ENCODE results near the gene ABCC11.
"Not testable (repeated sequence)": the region's sequence is repeated elsewhere in the genome, so short reads cannot be mapped to it uniquely, and the experiment has no call there.

Gene ABCC11

DNA sequence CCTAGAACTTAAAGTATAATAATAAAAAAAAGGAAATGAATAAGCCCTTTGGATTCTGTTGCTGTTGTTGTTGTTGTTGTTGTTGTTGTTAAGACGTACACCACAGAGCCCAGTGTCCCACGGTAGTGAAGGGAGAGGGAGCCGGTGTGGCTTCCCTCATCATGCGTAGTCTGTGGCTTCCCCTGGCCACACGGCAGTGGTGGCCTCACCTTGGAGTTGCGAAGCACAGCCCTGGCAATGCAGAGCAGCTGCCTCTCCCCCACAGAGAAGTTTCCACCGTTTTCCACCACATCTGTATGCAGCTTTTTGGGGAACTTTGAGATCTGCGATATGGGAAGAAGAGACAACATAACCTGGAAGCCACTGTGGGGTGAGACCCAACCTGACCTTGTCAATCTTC is 77.4 kb downstream of the ABCC11 start:
- Histone ChIP-seq H3K4me3 (ENCODE audit: low read length) (no peak overlapping the region), H3K4me1 (ENCODE audit: insufficient read depth, low read length) (no peaks in the 10 kb centered on the region), H3K27ac (ENCODE audit: low read length) (no peak overlapping the region), H3K9me3 (ENCODE audit: insufficient read depth, low read depth, low read length) (no peaks in the 10 kb centered on the region), H3K27me3 (ENCODE audit: insufficient read depth, low read length) (no peaks in the 10 kb centered on the region), H3K9ac (ENCODE audit: low read depth, low read length) (no peak overlapping the region), H3K36me3 (ENCODE audit: insufficient read depth, low read depth, low read length) (no peaks in the 10 kb centered on the region)

DNA sequence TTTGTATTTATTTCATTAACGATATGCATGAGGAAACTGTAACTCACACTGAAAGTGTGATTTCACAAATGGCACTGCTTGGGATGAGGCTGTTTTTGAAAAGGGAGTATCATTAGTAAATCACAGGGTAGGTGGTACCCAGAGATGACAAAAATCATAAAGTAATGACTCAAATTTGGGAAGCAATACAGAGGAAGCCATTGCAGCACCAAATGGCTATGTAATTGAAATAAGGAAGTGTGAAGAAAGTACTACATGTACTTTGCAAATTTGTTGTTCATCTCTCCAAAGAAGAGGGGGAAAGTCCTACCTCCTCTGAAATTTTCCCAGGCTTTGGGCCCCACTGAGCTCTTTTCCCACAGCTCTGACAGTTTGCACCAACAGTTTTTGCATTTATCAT is 79.3 kb downstream of the ABCC11 start:
- Histone ChIP-seq H3K9ac (ENCODE audit: low read depth, low read length) (no peak overlapping the region), H3K4me1 (ENCODE audit: insufficient read depth, low read length) (no peaks in the 10 kb centered on the region), H3K27me3 (ENCODE audit: insufficient read depth, low read length) (no peaks in the 10 kb centered on the region), H3K36me3 (ENCODE audit: insufficient read depth, low read depth, low read length) (no peaks in the 10 kb centered on the region), H3K4me3 (ENCODE audit: low read length) (no peak overlapping the region), H3K9me3 (ENCODE audit: insufficient read depth, low read depth, low read length) (no peaks in the 10 kb centered on the region), H3K27ac (ENCODE audit: low read length) (no peak overlapping the region)

DNA sequence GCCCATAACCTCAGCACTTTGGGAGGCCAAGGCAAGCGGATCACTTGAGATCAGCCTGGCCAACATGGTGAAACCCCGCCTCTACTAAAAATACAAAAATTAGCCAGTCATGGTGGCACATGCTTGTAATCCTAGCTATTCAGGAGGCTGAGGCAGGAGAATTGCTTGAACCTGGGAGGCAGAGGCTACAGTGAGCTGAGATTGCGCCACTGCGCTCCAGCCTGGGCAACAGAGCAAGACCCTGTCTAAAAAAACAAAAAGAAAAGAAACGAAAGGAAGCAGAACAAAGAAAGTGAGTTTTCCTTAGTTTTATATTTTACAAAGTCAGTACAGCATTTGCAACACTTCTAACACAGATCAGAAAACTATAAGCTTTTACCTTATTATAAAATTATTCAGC is 80.7 kb downstream of the ABCC11 start:
- H3K27ac ChIP-seq (ENCODE audit: low read length); H3K9ac ChIP-seq (ENCODE audit: low read depth, low read length); H3K36me3 ChIP-seq (ENCODE audit: insufficient read depth, low read depth, low read length); H3K4me1 ChIP-seq (ENCODE audit: insufficient read depth, low read length); H3K9me3 ChIP-seq (ENCODE audit: insufficient read depth, low read depth, low read length); H3K4me3 ChIP-seq (ENCODE audit: low read length); H3K27me3 ChIP-seq (ENCODE audit: insufficient read depth, low read length): not testable (repeated sequence)

DNA sequence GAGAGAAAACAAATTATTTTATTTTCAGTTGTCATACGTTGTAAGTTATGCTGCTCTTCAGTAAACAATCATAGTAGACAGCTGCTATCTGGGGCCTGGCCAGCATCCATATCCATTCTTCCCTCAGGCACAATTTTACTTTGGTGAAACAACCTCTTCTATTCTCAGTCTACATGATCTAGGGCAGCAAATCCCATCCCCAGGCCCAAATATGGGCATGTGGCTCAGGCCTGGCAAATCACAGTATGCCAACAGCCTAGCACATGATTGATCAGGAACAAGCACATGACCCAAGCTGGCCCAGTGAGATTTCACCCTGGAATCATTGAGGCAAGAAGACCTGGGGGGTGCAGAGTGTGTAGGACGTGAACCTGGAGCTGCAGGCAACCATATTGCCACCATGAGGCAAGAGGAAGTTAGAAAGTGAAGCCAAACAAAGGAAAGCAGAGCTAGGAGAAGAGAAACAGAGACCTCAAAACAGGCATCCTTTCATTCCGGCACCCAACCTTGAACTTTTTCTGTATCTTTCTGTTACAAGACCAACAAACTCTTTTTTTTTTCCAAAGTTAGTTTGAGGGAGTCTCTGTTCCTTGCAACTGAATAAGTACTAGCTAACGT is 81.3 kb downstream of the ABCC11 start:
- Histone ChIP-seq H3K27ac (ENCODE audit: low read length) (no peak overlapping the region), H3K36me3 (ENCODE audit: insufficient read depth, low read depth, low read length) (no peaks in the 10 kb centered on the region), H3K27me3 (ENCODE audit: insufficient read depth, low read length) (no peaks in the 10 kb centered on the region), H3K4me1 (ENCODE audit: insufficient read depth, low read length) (no peaks in the 10 kb centered on the region), H3K4me3 (ENCODE audit: low read length) (no peak overlapping the region), H3K9ac (ENCODE audit: low read depth, low read length) (no peak overlapping the region), H3K9me3 (ENCODE audit: insufficient read depth, low read depth, low read length) (no peaks in the 10 kb centered on the region)

DNA sequence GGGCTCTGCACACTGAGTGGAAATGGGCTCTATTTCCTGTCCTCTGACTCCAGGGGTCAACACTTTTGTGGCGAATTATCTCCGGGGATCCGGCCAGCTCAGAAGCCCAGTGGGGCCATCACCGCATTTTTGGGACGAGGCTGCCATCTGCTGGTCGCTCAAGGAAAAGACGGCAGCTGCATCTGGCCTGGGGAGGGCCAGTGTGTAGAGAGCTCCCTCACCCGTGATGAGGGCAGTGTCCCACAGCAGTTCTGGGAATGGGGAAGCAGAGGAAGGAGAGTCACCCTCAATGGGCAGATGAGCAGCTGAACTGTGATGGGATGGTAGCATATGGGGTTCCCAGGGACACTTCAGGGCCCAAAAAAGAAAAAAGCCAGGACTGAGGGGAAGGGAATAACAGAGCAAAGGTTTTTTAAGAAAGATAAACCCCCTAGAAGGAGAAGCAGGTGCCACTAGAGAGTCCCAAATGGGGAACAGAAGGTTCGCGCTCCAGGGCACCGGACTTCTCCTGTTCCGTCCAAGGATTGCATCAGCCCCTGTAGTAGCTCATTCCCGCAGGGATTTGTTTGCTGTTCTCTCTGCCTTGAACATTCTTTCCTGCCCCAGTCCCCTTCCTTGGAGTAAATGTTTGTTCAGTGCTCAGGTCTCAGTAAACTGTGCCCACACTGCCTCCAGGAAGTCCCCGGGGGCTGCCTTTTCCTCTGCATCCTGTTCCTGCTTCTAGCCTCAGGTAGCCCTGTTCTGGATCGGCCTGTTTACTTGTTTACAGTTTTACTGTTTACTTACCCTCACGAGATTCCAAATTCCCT is 82.2 kb downstream of the ABCC11 start:
- no peaks in the 10 kb centered on the region for H3K9me3 ChIP-seq (ENCODE audit: insufficient read depth, low read depth, low read length)
- H3K27ac ChIP-seq (ENCODE audit: low read length) = no peak overlapping the region
- no peak overlapping the region for H3K4me3 ChIP-seq (ENCODE audit: low read length)
- no peaks in the 10 kb centered on the region for H3K4me1 ChIP-seq (ENCODE audit: insufficient read depth, low read length)
- peak overlapping the region; percentile 23; the same call in 1 of the 2 replicates for H3K9ac ChIP-seq (ENCODE audit: low read depth, low read length)
- no peaks in the 10 kb centered on the region for H3K27me3 ChIP-seq (ENCODE audit: insufficient read depth, low read length)
- H3K36me3 ChIP-seq (ENCODE audit: insufficient read depth, low read depth, low read length) = no peaks in the 10 kb centered on the region

DNA sequence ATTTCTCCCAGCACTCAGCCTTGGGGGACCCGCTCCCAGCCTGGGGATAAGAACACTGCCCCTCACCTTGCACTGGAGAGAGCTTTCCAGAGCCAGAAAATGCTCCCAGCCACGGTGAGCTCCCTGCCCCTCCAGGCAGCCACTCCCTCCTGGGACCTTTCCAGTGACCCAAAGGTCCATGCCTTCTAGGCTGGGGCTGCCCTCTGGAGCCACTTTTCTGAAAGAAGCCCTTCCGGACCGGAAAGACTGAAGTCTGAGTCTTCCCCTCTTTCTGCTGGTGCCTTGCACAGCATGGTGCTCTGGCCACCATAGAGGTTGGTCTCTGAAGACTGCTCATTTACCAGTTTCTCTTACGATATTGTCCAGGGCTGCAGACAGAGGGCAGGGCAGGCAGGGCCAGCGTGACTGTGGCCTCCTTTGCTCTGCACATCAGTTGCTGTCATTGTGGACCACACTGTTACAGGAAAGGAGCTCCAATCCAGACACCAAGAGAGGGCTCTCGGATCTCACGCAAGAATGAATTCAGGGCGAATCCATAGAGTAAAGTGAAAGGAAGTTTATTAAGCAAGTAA is 84.4 kb downstream of the ABCC11 start:
- H3K36me3 ChIP-seq (ENCODE audit: insufficient read depth, low read depth, low read length) = no peaks in the 10 kb centered on the region
- no peaks in the 10 kb centered on the region for H3K9me3 ChIP-seq (ENCODE audit: insufficient read depth, low read depth, low read length)
- H3K4me1 ChIP-seq (ENCODE audit: insufficient read depth, low read length) = no peaks in the 10 kb centered on the region
- H3K9ac ChIP-seq (ENCODE audit: low read depth, low read length) = no peak overlapping the region
- H3K27me3 ChIP-seq (ENCODE audit: insufficient read depth, low read length) = no peaks in the 10 kb centered on the region
- H3K27ac ChIP-seq (ENCODE audit: low read length) = no peak overlapping the region
- H3K4me3 ChIP-seq (ENCODE audit: low read length) = no peak overlapping the region

DNA sequence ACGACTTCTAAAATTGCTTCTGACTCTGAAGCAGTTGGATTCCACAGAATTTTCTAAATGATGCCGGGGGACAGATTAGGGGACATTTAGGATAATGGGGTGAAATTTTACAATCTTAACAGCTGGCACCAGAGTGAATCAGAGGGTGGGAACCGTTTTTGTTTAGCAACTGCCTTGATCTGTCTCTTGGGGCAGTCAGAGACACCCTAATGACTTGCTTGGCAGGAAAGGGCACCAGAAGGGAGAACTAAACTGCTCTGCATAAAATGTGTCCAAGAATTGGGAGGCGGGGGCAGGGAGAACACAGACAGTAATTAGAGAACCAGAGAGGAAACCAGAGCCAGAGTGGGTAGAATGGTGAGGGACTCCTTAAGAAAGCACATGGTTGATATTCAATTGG is 85.4 kb downstream of the ABCC11 start:
- Histone ChIP-seq H3K9me3 (ENCODE audit: insufficient read depth, low read depth, low read length) (no peaks in the 10 kb centered on the region), H3K9ac (ENCODE audit: low read depth, low read length) (no peak overlapping the region), H3K27ac (ENCODE audit: low read length) (no peak overlapping the region), H3K27me3 (ENCODE audit: insufficient read depth, low read length) (no peaks in the 10 kb centered on the region), H3K4me1 (ENCODE audit: insufficient read depth, low read length) (no peaks in the 10 kb centered on the region), H3K36me3 (ENCODE audit: insufficient read depth, low read depth, low read length) (no peaks in the 10 kb centered on the region), H3K4me3 (ENCODE audit: low read length) (no peak overlapping the region)

DNA sequence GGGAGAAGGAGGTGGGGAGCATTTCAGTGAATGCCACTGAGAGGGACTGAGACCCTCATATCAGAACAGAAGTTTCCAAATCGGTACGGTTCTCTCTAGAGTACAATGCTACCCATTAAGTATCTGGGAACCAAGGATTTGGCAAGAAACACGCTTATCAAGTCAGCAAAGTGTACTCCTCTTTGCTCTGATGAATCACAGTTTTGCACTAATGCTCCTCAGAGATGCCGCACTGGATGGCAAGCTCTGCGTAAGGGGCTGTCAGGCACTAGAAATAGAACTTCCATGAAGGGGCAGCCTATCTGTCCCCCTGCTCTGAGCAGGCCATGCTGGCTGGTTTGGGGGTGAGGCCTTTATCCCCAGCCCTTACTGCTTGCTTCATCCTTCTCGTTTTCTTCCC is 86.8 kb downstream of the ABCC11 start:
- H3K9ac ChIP-seq (ENCODE audit: low read depth, low read length) = no peak overlapping the region
- no peaks in the 10 kb centered on the region for H3K36me3 ChIP-seq (ENCODE audit: insufficient read depth, low read depth, low read length)
- no peak overlapping the region for H3K27ac ChIP-seq (ENCODE audit: low read length)
- peaks cover 9% of the 10 kb centered on the region; the same call in 1 of the 2 replicates for H3K27me3 ChIP-seq (ENCODE audit: insufficient read depth, low read length)
- no peak overlapping the region for H3K4me3 ChIP-seq (ENCODE audit: low read length)
- H3K9me3 ChIP-seq (ENCODE audit: insufficient read depth, low read depth, low read length) = no peaks in the 10 kb centered on the region
- no peaks in the 10 kb centered on the region for H3K4me1 ChIP-seq (ENCODE audit: insufficient read depth, low read length)

DNA sequence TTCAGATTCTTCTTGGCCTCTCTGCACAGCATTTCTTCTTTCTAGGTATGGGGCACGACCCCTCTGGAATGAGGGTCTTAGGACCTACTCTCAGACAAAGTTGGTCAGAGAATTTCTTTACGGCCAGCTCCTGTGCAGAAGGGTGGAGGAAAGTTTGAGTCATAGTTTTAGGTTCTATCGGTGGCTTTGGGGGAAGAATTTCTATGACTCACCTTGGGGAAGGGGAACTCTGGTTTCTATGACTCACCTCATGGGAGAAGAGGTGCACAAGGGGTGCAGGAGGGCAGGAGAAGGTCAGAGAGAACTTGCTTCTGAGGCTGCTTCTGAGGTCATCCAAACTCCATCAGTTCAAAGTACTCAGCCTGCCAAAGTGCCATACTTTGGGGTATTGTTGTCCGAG is 89.0 kb downstream of the ABCC11 start:
- Histone ChIP-seq H3K4me3 (ENCODE audit: low read length) (no peak overlapping the region), H3K27ac (ENCODE audit: low read length) (no peak overlapping the region), H3K36me3 (ENCODE audit: insufficient read depth, low read depth, low read length) (no peaks in the 10 kb centered on the region), H3K4me1 (ENCODE audit: insufficient read depth, low read length) (no peaks in the 10 kb centered on the region), H3K27me3 (ENCODE audit: insufficient read depth, low read length) (peaks cover 9% of the 10 kb centered on the region; the same call in 1 of the 2 replicates), H3K9ac (ENCODE audit: low read depth, low read length) (no peak overlapping the region), H3K9me3 (ENCODE audit: insufficient read depth, low read depth, low read length) (no peaks in the 10 kb centered on the region)

DNA sequence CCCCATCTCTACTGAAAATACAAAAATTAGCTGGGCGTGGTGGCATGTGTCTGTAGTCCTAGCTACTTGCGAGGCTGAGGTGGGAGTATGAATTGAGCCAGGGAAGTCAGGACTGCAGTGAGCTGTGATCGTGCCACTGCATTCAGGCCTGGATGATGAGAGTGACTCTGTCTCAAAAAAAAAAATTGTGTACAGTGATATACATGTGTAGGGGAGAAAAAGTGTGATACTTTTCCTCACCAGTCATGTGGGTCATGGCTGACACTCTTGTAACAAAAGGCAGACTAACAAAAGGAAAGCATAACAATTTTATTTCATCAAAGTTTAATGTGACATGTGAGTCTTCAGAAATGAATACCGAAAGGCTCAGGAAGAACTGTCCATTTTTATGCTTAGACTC is 89.5 kb downstream of the ABCC11 start:
- H3K4me3 ChIP-seq (ENCODE audit: low read length) = no peak overlapping the region
- H3K9me3 ChIP-seq (ENCODE audit: insufficient read depth, low read depth, low read length) = no peaks in the 10 kb centered on the region
- H3K36me3 ChIP-seq (ENCODE audit: insufficient read depth, low read depth, low read length) = no peaks in the 10 kb centered on the region
- H3K27me3 ChIP-seq (ENCODE audit: insufficient read depth, low read length) = peaks cover 9% of the 10 kb centered on the region; the same call in 1 of the 2 replicates
- no peaks in the 10 kb centered on the region for H3K4me1 ChIP-seq (ENCODE audit: insufficient read depth, low read length)
- H3K9ac ChIP-seq (ENCODE audit: low read depth, low read length) = no peak overlapping the region
- no peak overlapping the region for H3K27ac ChIP-seq (ENCODE audit: low read length)

DNA sequence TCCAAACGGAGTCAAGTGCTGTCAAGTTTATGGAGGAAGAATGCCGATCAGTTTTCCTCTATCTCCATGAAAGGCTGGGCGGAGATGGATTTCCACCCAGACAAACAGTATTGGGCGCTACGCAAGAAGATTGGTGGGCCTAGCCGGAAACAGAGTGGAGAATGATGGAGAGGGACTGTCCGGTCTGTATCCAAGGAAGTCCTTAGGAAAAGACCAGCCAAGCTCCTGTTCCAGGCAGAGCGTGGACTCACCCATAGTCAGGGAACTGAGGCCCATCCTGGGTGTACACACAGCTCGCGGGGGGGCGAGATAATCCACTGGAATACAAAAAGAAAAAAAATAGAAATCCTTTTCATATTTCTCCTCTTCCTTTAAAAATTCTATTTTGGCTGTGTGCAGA is 90.0 kb downstream of the ABCC11 start:
- Histone ChIP-seq H3K4me3 (ENCODE audit: low read length) (no peak overlapping the region), H3K27ac (ENCODE audit: low read length) (no peak overlapping the region), H3K4me1 (ENCODE audit: insufficient read depth, low read length) (no peaks in the 10 kb centered on the region), H3K9ac (ENCODE audit: low read depth, low read length) (no peak overlapping the region), H3K27me3 (ENCODE audit: insufficient read depth, low read length) (peaks cover 9% of the 10 kb centered on the region; the same call in 1 of the 2 replicates), H3K9me3 (ENCODE audit: insufficient read depth, low read depth, low read length) (no peaks in the 10 kb centered on the region), H3K36me3 (ENCODE audit: insufficient read depth, low read depth, low read length) (no peaks in the 10 kb centered on the region)

DNA sequence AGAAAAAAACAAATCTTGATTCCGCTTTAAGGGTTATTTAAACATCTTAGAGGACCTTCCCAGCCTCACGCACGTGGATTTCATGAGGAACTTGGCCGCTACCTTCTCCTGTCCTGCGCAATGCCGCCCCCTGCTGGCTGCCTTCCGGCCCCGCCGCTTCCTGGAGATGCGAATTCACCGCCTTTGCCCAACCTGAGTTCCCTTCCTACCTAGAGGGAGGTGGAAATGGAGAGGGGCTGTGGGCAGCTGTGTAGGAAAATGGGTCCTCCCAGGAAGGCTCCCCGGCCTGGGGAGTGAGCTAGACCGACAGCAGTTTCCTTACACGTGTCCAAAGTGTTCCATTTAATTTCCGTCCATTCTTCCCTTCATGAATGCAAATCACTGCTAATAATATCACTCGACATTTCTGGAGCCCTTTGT is 90.5 kb downstream of the ABCC11 start:
- Histone ChIP-seq H3K27me3 (ENCODE audit: insufficient read depth, low read length) (peaks cover 9% of the 10 kb centered on the region; the same call in 1 of the 2 replicates), H3K27ac (ENCODE audit: low read length) (no peak overlapping the region), H3K4me3 (ENCODE audit: low read length) (no peak overlapping the region), H3K36me3 (ENCODE audit: insufficient read depth, low read depth, low read length) (no peaks in the 10 kb centered on the region), H3K9ac (ENCODE audit: low read depth, low read length) (no peak overlapping the region), H3K4me1 (ENCODE audit: insufficient read depth, low read length) (no peaks in the 10 kb centered on the region), H3K9me3 (ENCODE audit: insufficient read depth, low read depth, low read length) (no peaks in the 10 kb centered on the region)
